ENCODE measurements around the gene SPPL2A.

Gene SPPL2A

GRCh38 chr15:50685191-50685975 is 80.1 kb downstream of the SPPL2A start:
- DNase-seq, result no peak

- no peak for DNase-seq
Observed at GRCh38 chr15:50681467-50681866, 84.0 kb downstream of the SPPL2A start.

GRCh38 chr15:50676799-50677483 is 88.6 kb downstream of the SPPL2A start:
- DNase-seq, result no peak

- DNase-seq, result no peak
Observed at GRCh38 chr15:50675535-50676144, 89.9 kb downstream of the SPPL2A start.

GRCh38 chr15:50670115-50670514 is 95.4 kb downstream of the SPPL2A start:
- DNase-seq, result no peak

GRCh38 chr15:50669611-50670010 is 95.9 kb downstream of the SPPL2A start:
- no peak for DNase-seq

GRCh38 chr15:50665938-50666337 is 99.6 kb downstream of the SPPL2A start:
- DNase-seq, result no peak

GRCh38 chr15:50655555-50655954 is 110.0 kb downstream of the SPPL2A start:
- DNase-seq, result no peak

GRCh38 chr15:50653156-50653743 is 112.3 kb downstream of the SPPL2A start:
- no peak for DNase-seq

GRCh38 chr15:50652671-50653070 is 112.8 kb downstream of the SPPL2A start:
- DNase-seq, result no peak
